EH (cell line): ENCODE data around the gene ERBB2.
A peak's percentile ranks its signal among the peaks of the same experiment; 100 is the strongest.

Experiments used
- DNase-seq: peaks from one replicate; pipeline ENCODE4 v3.0.0-alpha.2; 2015; ENCODE audit warnings: low read depth

Gene ERBB2

DNA sequence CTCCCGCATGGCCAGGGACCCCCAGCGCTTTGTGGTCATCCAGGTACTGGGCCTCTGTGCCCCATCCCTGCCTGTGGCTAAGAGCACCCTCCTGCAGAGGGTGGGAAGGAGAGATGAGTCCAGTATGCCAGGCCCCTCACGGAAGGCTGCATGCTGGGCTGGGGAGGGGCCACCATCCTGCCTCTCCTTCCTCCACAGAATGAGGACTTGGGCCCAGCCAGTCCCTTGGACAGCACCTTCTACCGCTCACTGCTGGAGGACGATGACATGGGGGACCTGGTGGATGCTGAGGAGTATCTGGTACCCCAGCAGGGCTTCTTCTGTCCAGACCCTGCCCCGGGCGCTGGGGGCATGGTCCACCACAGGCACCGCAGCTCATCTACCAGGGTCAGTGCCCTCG, 26.8 kb downstream of the ERBB2 start:
- no peak for DNase-seq

DNA sequence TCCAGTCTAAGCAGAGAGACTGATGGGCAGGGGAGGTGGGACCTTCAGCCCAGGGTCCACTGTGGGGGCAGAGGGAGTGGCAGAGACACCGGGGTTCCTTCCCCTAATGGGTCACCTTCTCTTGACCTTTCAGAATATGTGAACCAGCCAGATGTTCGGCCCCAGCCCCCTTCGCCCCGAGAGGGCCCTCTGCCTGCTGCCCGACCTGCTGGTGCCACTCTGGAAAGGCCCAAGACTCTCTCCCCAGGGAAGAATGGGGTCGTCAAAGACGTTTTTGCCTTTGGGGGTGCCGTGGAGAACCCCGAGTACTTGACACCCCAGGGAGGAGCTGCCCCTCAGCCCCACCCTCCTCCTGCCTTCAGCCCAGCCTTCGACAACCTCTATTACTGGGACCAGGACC, 27.7 kb downstream of the ERBB2 start:
- DNase-seq: no peak

GRCh38 chr17:39729280-39729851, 29.5 kb downstream of the ERBB2 start:
- peak; percentile 26 for DNase-seq

- peak; percentile 82 for DNase-seq
Measured at GRCh38 chr17:39730095-39730921, 30.4 kb downstream of the ERBB2 start, which contains the start of gene MIEN1. Gene MIEN1, minus strand, starts transcription at chr17:39730532. Its CDS starts 37 bp downstream, at chr17:39730495.

DNA sequence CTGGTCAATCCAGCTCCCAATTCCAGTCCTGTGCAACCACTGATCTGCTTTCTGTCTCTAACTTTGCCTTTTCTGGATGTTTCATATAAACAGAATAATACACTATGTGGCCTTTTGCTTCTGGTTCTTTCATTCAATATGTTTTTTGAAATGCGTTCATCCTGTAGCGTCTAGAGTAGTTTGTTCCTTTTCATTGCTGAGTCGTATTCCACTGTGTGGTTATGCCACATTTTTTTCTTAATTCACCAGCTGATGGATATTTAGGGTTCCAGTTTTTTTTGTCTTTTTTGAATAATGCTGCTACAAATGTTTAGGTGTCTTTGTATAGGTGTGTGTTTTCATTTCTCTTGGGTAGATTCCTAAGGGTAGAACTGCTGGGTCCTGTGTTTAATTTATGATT, 32.7 kb downstream of the ERBB2 start:
- no peak for DNase-seq

DNA sequence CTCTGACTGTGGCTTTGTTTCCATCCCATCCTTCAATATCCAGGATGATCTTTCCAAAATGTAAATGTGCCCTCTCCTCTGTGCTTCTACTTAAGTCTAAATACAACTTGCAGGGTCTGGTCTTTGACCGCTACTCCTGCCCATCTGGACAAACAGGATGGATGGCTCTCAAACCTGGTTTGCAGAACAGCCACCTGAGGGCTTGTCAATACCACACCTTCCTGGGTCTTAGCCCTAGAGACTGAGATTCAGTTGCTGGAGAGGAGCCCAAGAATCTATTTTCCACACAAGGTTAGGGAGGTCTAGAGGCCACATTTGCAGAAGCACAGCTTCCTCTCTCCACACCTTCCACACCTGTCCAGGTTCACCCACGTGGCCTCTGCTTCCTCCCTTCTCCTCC, 36.0 kb downstream of the ERBB2 start:
- no peak for DNase-seq

- DNase-seq: peak; percentile 55
Measured at GRCh38 chr17:39736319-39737165, 36.7 kb downstream of the ERBB2 start.

- DNase-seq: no peak
Measured at GRCh38 chr17:39737206-39737759, 37.4 kb downstream of the ERBB2 start.

DNA sequence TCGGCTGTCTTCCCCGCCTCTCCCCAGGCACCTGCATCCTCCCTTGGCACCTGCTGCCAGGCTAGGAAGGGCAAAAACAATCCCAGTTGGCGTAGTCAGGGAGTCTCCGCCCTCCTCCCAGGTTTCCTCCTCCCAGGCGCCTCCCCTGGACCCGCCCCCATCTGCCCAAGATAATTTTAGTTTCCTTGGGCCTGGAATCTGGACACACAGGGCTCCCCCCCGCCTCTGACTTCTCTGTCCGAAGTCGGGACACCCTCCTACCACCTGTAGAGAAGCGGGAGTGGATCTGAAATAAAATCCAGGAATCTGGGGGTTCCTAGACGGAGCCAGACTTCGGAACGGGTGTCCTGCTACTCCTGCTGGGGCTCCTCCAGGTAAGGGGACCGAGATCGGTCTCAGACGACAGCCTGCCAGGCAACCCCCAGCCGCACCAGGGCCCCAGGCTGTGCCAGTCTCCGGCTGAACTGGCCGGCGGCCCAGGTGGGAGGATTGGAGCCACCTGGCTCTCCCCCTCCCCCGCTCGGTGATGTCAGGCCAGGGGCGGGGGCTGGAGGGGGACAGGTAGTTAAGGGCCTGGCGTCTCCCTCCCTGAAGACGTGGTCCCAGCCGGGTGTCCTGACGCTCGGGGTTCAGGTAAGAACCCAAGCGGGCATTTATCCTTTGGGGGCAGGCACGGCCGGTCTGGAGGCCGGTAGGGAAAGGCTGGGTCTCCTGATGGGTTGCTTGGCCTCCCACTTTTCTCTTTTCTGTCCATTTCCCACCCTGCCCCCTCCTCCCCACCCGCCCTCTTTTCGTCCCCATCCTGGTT, 38.1 kb downstream of the ERBB2 start, which contains the start of gene GRB7:
TSS of gene GRB7 (plus strand) at position 179 of the 808 bp plus-strand sequence. CDS start 4,364 bp downstream, outside the sequence.
- no peak for DNase-seq

DNA sequence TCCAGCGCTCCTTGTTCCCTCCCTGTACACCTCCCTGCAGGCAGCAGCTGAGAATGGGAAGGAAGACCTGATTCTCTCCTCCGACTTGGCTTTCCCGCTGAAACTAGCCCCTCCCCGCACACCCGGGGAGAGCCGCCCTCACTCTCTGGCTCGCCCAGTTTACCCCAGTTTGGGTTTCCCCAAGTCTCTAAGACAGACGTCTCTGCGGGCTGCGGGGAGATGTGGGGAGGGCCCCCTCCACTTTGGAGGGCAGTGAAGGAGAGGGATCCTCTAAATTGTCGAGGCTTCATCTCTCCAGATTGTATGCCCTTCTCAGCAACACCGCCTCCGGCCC, 38.7 kb downstream of the ERBB2 start:
- DNase-seq: no peak

- DNase-seq: peak; percentile 68
Measured at GRCh38 chr17:39738983-39739884, 39.4 kb downstream of the ERBB2 start.

GRCh38 chr17:39739885-39740356, 40.1 kb downstream of the ERBB2 start:
- no peak for DNase-seq

GRCh38 chr17:39740357-39741111, 40.7 kb downstream of the ERBB2 start:
- peak; percentile 77 for DNase-seq

DNA sequence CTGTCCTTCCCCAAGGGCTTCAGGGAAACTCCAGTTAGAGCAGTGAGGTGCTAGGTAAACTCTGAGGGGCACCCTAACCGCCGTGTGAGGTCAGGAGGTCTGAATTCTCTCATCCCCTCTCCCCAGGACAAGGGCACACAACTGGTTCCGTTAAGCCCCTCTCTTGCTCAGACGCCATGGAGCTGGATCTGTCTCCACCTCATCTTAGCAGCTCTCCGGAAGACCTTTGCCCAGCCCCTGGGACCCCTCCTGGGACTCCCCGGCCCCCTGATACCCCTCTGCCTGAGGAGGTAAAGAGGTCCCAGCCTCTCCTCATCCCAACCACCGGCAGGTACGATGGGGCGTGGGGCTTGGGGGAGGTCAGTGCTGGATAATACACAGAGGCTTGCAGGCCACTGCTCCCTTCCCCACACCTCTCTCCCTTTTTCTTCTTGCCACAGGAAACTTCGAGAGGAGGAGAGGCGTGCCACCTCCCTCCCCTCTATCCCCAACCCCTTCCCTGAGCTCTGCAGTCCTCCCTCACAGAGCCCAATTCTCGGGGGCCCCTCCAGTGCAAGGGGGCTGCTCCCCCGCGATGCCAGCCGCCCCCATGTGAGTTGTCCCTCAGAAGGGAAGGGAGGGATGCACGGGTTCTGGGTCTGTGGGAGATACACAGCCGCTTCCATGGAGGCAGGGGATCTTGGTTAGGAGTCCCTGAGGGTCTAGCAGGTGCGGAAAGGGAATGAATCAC, 42.4 kb downstream of the ERBB2 start:
- DNase-seq: no peak

- no peak for DNase-seq
Measured at GRCh38 chr17:39742856-39743436, 43.1 kb downstream of the ERBB2 start.

GRCh38 chr17:39744075-39744835, 44.4 kb downstream of the ERBB2 start:
- DNase-seq: no peak

- DNase-seq: no peak
Measured at GRCh38 chr17:39744836-39745215, 45.0 kb downstream of the ERBB2 start.
